K562 (cell line): ENCODE measurements around the gene SLC7A14. TPM values are rescaled to one million over a fixed set of nuclear protein-coding genes. Genes with fewer than 3 reads are reported as not detected.
"Not testable (repeated sequence)": the region's sequence is repeated elsewhere in the genome, so short reads cannot be mapped to it uniquely, and the experiment has no call there.

ENCODE experiments used
- ATAC-seq: fragments of 200-7000 bp; cut with Tn5 transposase; 3 replicates; pipeline ENCODE4 v1.9.1; 2020; ENCODE audit warnings: moderate library complexity
- BruUV-seq: library from RNA; stranded (reverse); fragments of 400-500 nt; replicated peaks from 2 replicates; lab custom pipeline; 2021; lab: Mats Ljungman, UMichigan
- CTCF ChIA-PET: fragments of 300-600 bp; formaldehyde crosslinking; extraction: SDS; loops from one replicate; lab custom pipeline; 2021; ENCODE audit warnings: low intra/inter-chr PET ratio; lab: Yijun Ruan, JAX
- POLR2A ChIA-PET: fragments of 300-600, 350-650 bp; sonication (Branson Sonifier 250); formaldehyde crosslinking; extraction: SDS; loops from one replicate; lab custom pipeline; 2021; ENCODE audit warnings: antibody characterized with exemption, inconsistent platforms; lab: Yijun Ruan, JAX
- DNase-seq, 4 experiments: peaks; one replicate each; pipeline versions ENCODE4 v3.0.0 to v3.0.0-alpha.2; 2011 to 2018; ENCODE audit warnings: low spot score in 3 of 4, mixed read lengths in 3 of 4; ENCODE audit errors: extremely low read depth in 1 of 4
- FAIRE-seq: peaks from 2 replicates; lab custom pipeline; 2011; peaks lifted over from hg19 to GRCh38; lab: Jason Lieb, UNC
- H2AFZ ChIP-seq: 2 replicates; pipeline ENCODE4 v1.6.0; 2011; ENCODE audit warnings: low read depth, low read length, control low read depth, inconsistent platforms
- H3K27ac ChIP-seq: fragments of 200-600 bp; 3 replicates; pipeline ENCODE4 v1.8.0; 2011; ENCODE audit warnings: low read depth, mild to moderate bottlenecking, control low read depth, inconsistent platforms, low read length, moderate library complexity, mixed read lengths; ENCODE audit errors: extremely low read depth
- H3K27me3 ChIP-seq, 2 experiments: fragments of 300-600 bp in 1 of 2; 2 replicates in 1 of 2; 3 replicates in 1 of 2; pipeline versions ENCODE4 v1.6.0 to v1.8.0; 2011; ENCODE audit warnings: inconsistent platforms in 2 of 2, low read length in 2 of 2, mild to moderate bottlenecking in 1 of 2, mixed read lengths in 1 of 2, moderate library complexity in 1 of 2; ENCODE audit not compliant: control insufficient read depth in 2 of 2, insufficient read depth in 2 of 2
- H3K36me3 ChIP-seq: fragments of 300-600 bp; 3 replicates; pipeline ENCODE4 v1.8.0; 2011; ENCODE audit warnings: mild to moderate bottlenecking, low read length, inconsistent platforms; ENCODE audit not compliant: control insufficient read depth, insufficient read depth
- H3K4me1 ChIP-seq, 2 experiments: fragments of 200-600 bp in 1 of 2; replicated peaks in 1 of 2; 2 replicates in 1 of 2; 3 replicates in 1 of 2; pipeline versions ENCODE4 v1.5.1 to v1.8.0; 2011; ENCODE audit warnings: inconsistent platforms in 2 of 2, low read length in 2 of 2, mild to moderate bottlenecking in 1 of 2, mixed read lengths in 1 of 2, moderate library complexity in 1 of 2; ENCODE audit not compliant: control insufficient read depth in 2 of 2, insufficient read depth in 2 of 2
- H3K4me2 ChIP-seq: 2 replicates; pipeline ENCODE4 v1.6.1; 2011; ENCODE audit warnings: low read length, control low read depth, inconsistent platforms, mixed read lengths; ENCODE audit not compliant: insufficient read depth
- H3K4me3 ChIP-seq: fragments of 200-600 bp; sonication (generic), shearing (Covaris generic); 2 replicates; pipeline ENCODE4 v1.5.1; 2016; ENCODE audit warnings: control low read depth, inconsistent platforms
- H3K79me2 ChIP-seq: fragments of 200-600 bp; 3 replicates; pipeline ENCODE4 v1.8.0; 2011; ENCODE audit warnings: low read length, inconsistent platforms; ENCODE audit not compliant: control insufficient read depth, insufficient read depth
- H3K9ac ChIP-seq, 2 experiments: 2 replicates each; pipeline versions ENCODE4 v1.6.0 to v1.6.1; 2011; ENCODE audit warnings: low read depth in 2 of 2, low read length in 2 of 2, control low read depth in 1 of 2, inconsistent platforms in 1 of 2, mild to moderate bottlenecking in 1 of 2, mixed read lengths in 1 of 2; ENCODE audit not compliant: insufficient read depth in 1 of 2
- H3K9me1 ChIP-seq: one replicate; pipeline ENCODE4 v1.6.0; 2011; ENCODE audit warnings: inconsistent platforms, mild to moderate bottlenecking, low read length, moderate library complexity; ENCODE audit not compliant: control insufficient read depth, insufficient read depth
- H3K9me3 ChIP-seq: replicated peaks from 2 replicates; pipeline ENCODE4 v1.5.1; 2011; ENCODE audit warnings: low read depth, low read length, inconsistent platforms; ENCODE audit not compliant: control insufficient read depth, insufficient read depth
- H4K20me1 ChIP-seq: replicated peaks from 2 replicates; pipeline ENCODE4 v1.6.1; 2011; ENCODE audit warnings: low read length, inconsistent platforms, mixed read lengths; ENCODE audit not compliant: control insufficient read depth, insufficient read depth
- AFF1 ChIP-seq, 2 experiments: fragments of 450-650 bp; IDR thresholded peaks; 2 replicates each; pipeline ENCODE4 v1.6.1; 2018; ENCODE audit warnings: mild to moderate bottlenecking in 2 of 2, low read depth in 1 of 2; ENCODE audit not compliant: partially characterized antibody in 2 of 2
- CBX2 ChIP-seq: fragments of 200-600 bp; sonication (generic); IDR thresholded peaks from one replicate; pipeline ENCODE4 v1.6.1; 2012; ENCODE audit warnings: mild to moderate bottlenecking, low read length, inconsistent platforms; ENCODE audit not compliant: insufficient read depth, poor library complexity, severe bottlenecking
- EZH2 ChIP-seq: IDR thresholded peaks from 2 replicates; pipeline ENCODE4 v1.6.1; 2012; ENCODE audit warnings: low read depth, mild to moderate bottlenecking, inconsistent platforms, low read length, borderline replicate concordance
- FOXP4 ChIP-seq: sonication (generic); formaldehyde crosslinking; IDR thresholded peaks from 2 replicates; pipeline ENCODE4 v1.8.0; 2022; ENCODE audit warnings: mild to moderate bottlenecking, missing genetic modification reagents, borderline replicate concordance
- HNRNPUL1 ChIP-seq: fragments of 200-400 bp; formaldehyde crosslinking; IDR thresholded peaks from 2 replicates; pipeline ENCODE4 v1.6.1; 2017; ENCODE audit warnings: low read length
- TAF9B ChIP-seq: fragments of 450-650 bp; IDR thresholded peaks from 2 replicates; pipeline ENCODE4 v1.6.1; 2018; ENCODE audit warnings: mild to moderate bottlenecking; ENCODE audit not compliant: partially characterized antibody
- WGBS: fragments of 100-300 bp; shearing (Covaris generic); methylation state at CpG from one replicate; pipeline ENCODE4 v1.1.6; 2016; ENCODE audit warnings: low coverage, mixed read lengths; ENCODE audit not compliant: insufficient coverage; ENCODE audit errors: missing lambda C conversion rate; 5-methylcytosine and 5-hydroxymethylcytosine counted together
- in situ Hi-C: fragments of 300-500 bp; cut with MboI; formaldehyde crosslinking; loops from 4 replicates; pipeline ENCODE4 v1.15.0; 2018; ENCODE audit warnings: inconsistent platforms, mixed read lengths
- intact Hi-C: fragments of 100-400 bp; cut with micrococcal nuclease; formaldehyde crosslinking; loops from 2 replicates; pipeline ENCODE4 v1.14.2; 2022
- polyA plus RNA-seq, 8 experiments: library from polyadenylated mRNA; depleted of rRNA in 4 of 8; stranded (reverse) in 5 of 8; unstranded in 3 of 8; fragments of >200 nt; fragmentation: Nextera tagmentation in 2 of 8; fragmentation: Illumina TruSeq in 1 of 8; extraction: Ambion mirVana in 2 of 8; extraction: Trizol in 1 of 8; gene quantifications; 2 replicates each; pipeline versions ENCODE4 v1.2.1 to v1.2.3, GENCODE V29; 2011 to 2014; ENCODE audit warnings: inconsistent platforms in 1 of 8, missing spikeins in 1 of 8
- total RNA-seq, 7 experiments: library from RNA; depleted of rRNA in 6 of 7; stranded (reverse); fragments of >200 nt in 6 of 7; fragmentation: Illumina TruSeq in 2 of 7; extraction: Trizol in 2 of 7; gene quantifications; 2 replicates each; pipeline versions ENCODE4 v1.2.1 to v1.2.3, GENCODE V29; 2011 to 2021; ENCODE audit warnings: low replicate concordance in 1 of 7

SLC7A14 gene
- total and polyA plus RNA-seq, 9 of the 15 experiments (the other 6 are each of a cell fraction or from before 2014, with no cell fraction given), result not detected

GRCh38 chr3:170572665-170573253 lies 13.1 kb downstream of the SLC7A14 start (continued):
- TF ChIP-seq CBX2, result no peak
- no peak for TF ChIP-seq HNRNPUL1
- no peak for TF ChIP-seq TAF9B
- no peak for TF ChIP-seq FOXP4 (CRISPR knock-in tag)
- TF ChIP-seq EZH2, result no peak

GRCh38 chr3:170567598-170567997 lies 18.3 kb downstream of the SLC7A14 start:
- H3K9me3 ChIP-seq, BruUV-seq, intact Hi-C loops, FAIRE-seq, H3K4me2 ChIP-seq, H3K9ac ChIP-seq, H3K4me1 ChIP-seq, H3K9me1 ChIP-seq: not testable (repeated sequence)
- peak in 1 of 2 experiments; percentile 94 for TF ChIP-seq AFF1 (IDR thresholded peaks at IDR 0.05; ENCODE audit: low read depth in 1 of 2, partially characterized antibody in 2 of 2)
- TF ChIP-seq, all 486 proteins: peak for 1; not testable (repeated sequence) for 485
- H3K79me2 ChIP-seq, CTCF ChIA-PET, DNase-seq, H2AFZ ChIP-seq, H3K4me3 ChIP-seq, H3K27ac ChIP-seq, POLR2A ChIA-PET, H4K20me1 ChIP-seq, ATAC-seq, H3K27me3 ChIP-seq, H3K36me3 ChIP-seq, in situ Hi-C loops: not testable (repeated sequence)
- 10% methylated on average over 1 of the region's 1 CpG for WGBS
